ENCODE results near the gene NPAS2. TPM values are rescaled to one million over a fixed set of nuclear protein-coding genes. Genes with fewer than 3 reads are reported as not detected.

NPAS2 gene
- total RNA-seq, 2 experiments from 2014 or later: 0.55 to 1.4 TPM

GRCh38 chr2:101026923-101027469, 207.1 kb downstream of the NPAS2 start:
- Mint-ChIP-seq H3K27me3 (no peaks in the 10 kb centered on the region), H3K4me3 (no peak overlapping the region), H3K36me3 (ENCODE audit: low read depth) (no peaks in the 10 kb centered on the region), H3K9me3 (no peaks in the 10 kb centered on the region), H3K4me1 (no peaks in the 10 kb centered on the region), H3K27ac (no peak overlapping the region)
- ChIA-PET POLR2A (interaction anchor here (0.7 kb wide), 1 partner anchor 25 kb away, joined by 3 read pairs; the partner anchor contains the start of gene RPL31), CTCF (interaction anchor here (0.6 to 1.3 kb wide), 4 partner anchors 13 to 162 kb away, joined by 3 to 4 read pairs (median 4); no protein-coding TSS in a partner anchor)
- no peak for DNase-seq

DNA sequence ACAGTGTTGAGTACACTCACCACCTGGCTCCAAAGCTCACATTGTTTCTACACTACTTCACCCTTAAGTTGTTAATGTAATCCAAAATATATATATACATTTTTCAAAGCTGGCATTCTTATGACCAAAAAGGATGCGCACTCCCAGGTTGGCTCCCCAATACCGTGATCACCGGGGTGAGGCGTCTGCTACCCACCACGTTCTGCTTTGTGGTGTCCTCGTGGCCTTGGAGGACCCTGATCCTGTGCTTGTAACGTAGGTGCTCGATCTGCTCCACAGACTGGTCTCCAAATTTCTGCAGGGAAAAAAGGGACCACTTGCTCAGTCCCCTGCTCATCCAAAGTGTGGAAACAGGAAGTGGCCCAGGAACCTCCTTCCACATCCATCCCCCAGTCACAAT, 207.9 kb downstream of the NPAS2 start:
- no peaks in the 10 kb centered on the region for H3K9me3 Mint-ChIP-seq
- H3K27me3 Mint-ChIP-seq: no peaks in the 10 kb centered on the region
- H3K4me1 Mint-ChIP-seq: no peaks in the 10 kb centered on the region
- no peak overlapping the region for H3K4me3 Mint-ChIP-seq
- H3K36me3 Mint-ChIP-seq (ENCODE audit: low read depth): no peaks in the 10 kb centered on the region
- ChIA-PET CTCF (interaction anchor here (0.6 to 1.3 kb wide), 3 partner anchors 12 to 161 kb away, joined by 3 to 4 read pairs (median 3); no protein-coding TSS in a partner anchor), POLR2A (interaction anchor here (0.7 kb wide), 1 partner anchor 26 kb away, joined by 3 read pairs; the partner anchor contains the start of gene RPL31)
- no peak for DNase-seq
- H3K27ac Mint-ChIP-seq: no peak overlapping the region

- CTCF ChIA-PET: no interaction called here
These were observed 211.1 kb downstream of the NPAS2 start for GRCh38 chr2:101030866-101031554.

GRCh38 chr2:101032084-101032776, 212.3 kb downstream of the NPAS2 start:
- Mint-ChIP-seq H3K36me3 (ENCODE audit: low read depth) (no peaks in the 10 kb centered on the region), H3K4me3 (no peak overlapping the region), H3K27me3 (no peaks in the 10 kb centered on the region), H3K9me3 (no peaks in the 10 kb centered on the region), H3K27ac (no peak overlapping the region), H3K4me1 (no peaks in the 10 kb centered on the region)
- CTCF ChIA-PET: interaction anchor here (1.2 kb wide), 1 partner anchor 173 kb away, joined by 3 read pairs; no protein-coding TSS in a partner anchor
- POLR2A ChIA-PET: interaction anchor here (2.6 kb wide), 1 partner anchor 30 kb away, joined by 10 read pairs; the partner anchor contains the start of gene RPL31
- no peak for DNase-seq

More at GRCh38 chr2:101030866-101031554, 211.1 kb downstream of the NPAS2 start:
- DNase-seq: no peak
- Mint-ChIP-seq H3K4me3 (no peak overlapping the region), H3K9me3 (no peaks in the 10 kb centered on the region), H3K27ac (no peak overlapping the region), H3K4me1 (no peaks in the 10 kb centered on the region), H3K36me3 (ENCODE audit: low read depth) (no peaks in the 10 kb centered on the region), H3K27me3 (no peaks in the 10 kb centered on the region)
- POLR2A ChIA-PET: interaction anchor here (2.6 kb wide), 1 partner anchor 29 kb away, joined by 10 read pairs; the partner anchor contains the start of gene RPL31

DNA sequence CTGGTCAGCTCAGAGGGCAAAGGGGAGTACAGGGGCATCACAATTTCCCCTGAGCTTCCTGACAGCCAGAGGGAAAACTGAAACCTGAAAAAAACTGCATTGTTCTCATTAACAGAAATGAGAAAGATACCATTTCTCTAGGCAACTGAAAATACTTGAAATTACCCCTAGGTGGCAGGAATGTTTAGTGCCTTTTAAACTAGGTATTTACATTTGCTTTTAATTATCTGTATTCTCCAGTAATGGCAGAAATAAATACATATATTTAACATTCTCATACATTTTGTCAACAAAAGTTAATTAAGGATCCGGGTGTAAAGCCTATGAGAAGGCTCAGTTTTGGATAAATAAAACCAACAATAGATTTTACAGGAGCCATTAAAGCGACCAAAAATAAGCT, 216.6 kb downstream of the NPAS2 start:
- Mint-ChIP-seq H3K4me1 (no peaks in the 10 kb centered on the region), H3K36me3 (ENCODE audit: low read depth) (no peaks in the 10 kb centered on the region), H3K27ac (no peak overlapping the region), H3K4me3 (no peak overlapping the region), H3K27me3 (peaks cover 3% of the 10 kb centered on the region), H3K9me3 (no peaks in the 10 kb centered on the region)
- CTCF ChIA-PET: interaction anchor here (0.6 to 1.5 kb wide), 5 partner anchors 20 to 227 kb away, joined by 3 to 13 read pairs (median 3); no protein-coding TSS in a partner anchor
- POLR2A ChIA-PET: no interaction called here
- no peak for DNase-seq

GRCh38 chr2:101037161-101037755, 217.3 kb downstream of the NPAS2 start:
- no peaks in the 10 kb centered on the region for H3K9me3 Mint-ChIP-seq
- H3K27me3 Mint-ChIP-seq: peaks cover 3% of the 10 kb centered on the region
- H3K4me1 Mint-ChIP-seq: no peaks in the 10 kb centered on the region
- no peak overlapping the region for H3K27ac Mint-ChIP-seq
- POLR2A ChIA-PET: no interaction called here
- CTCF ChIA-PET: interaction anchor here (0.6 to 1.5 kb wide), 5 partner anchors 19 to 226 kb away, joined by 3 to 13 read pairs (median 3); no protein-coding TSS in a partner anchor
- H3K4me3 Mint-ChIP-seq: no peak overlapping the region
- H3K36me3 Mint-ChIP-seq (ENCODE audit: low read depth): no peaks in the 10 kb centered on the region
- no peak for DNase-seq

- CTCF ChIA-PET: interaction anchor here (0.7 kb wide), 1 partner anchor 9 kb away, joined by 3 read pairs; no protein-coding TSS in a partner anchor
These were observed 218.7 kb downstream of the NPAS2 start for GRCh38 chr2:101038455-101039255.

GRCh38 chr2:101040072-101040471, 220.1 kb downstream of the NPAS2 start:
- ChIA-PET POLR2A (no interaction called here), CTCF (interaction anchor here (1.1 to 1.6 kb wide), 2 partner anchors 13 to 165 kb away, joined by 3 to 5 read pairs; no protein-coding TSS in a partner anchor)

More at GRCh38 chr2:101038455-101039255, 218.7 kb downstream of the NPAS2 start:
- Mint-ChIP-seq H3K27ac (no peak overlapping the region), H3K27me3 (peaks cover 3% of the 10 kb centered on the region), H3K36me3 (ENCODE audit: low read depth) (no peaks in the 10 kb centered on the region), H3K4me1 (no peaks in the 10 kb centered on the region), H3K9me3 (no peaks in the 10 kb centered on the region), H3K4me3 (no peak overlapping the region)
- peak; percentile 23 for DNase-seq
- POLR2A ChIA-PET: no interaction called here

GRCh38 chr2:101040761-101041160, 220.8 kb downstream of the NPAS2 start:
- Mint-ChIP-seq H3K9me3 (no peaks in the 10 kb centered on the region), H3K4me1 (no peaks in the 10 kb centered on the region), H3K27ac (no peak overlapping the region), H3K36me3 (ENCODE audit: low read depth) (no peaks in the 10 kb centered on the region), H3K4me3 (no peak overlapping the region), H3K27me3 (peaks cover 5% of the 10 kb centered on the region)
- CTCF ChIA-PET: interaction anchor here (1.6 kb wide), 1 partner anchor 164 kb away, joined by 5 read pairs; no protein-coding TSS in a partner anchor
- no peak for DNase-seq
- POLR2A ChIA-PET: no interaction called here

More at GRCh38 chr2:101040072-101040471, 220.1 kb downstream of the NPAS2 start:
- Mint-ChIP-seq H3K9me3 (no peaks in the 10 kb centered on the region), H3K27ac (no peak overlapping the region), H3K27me3 (peaks cover 5% of the 10 kb centered on the region), H3K36me3 (ENCODE audit: low read depth) (no peaks in the 10 kb centered on the region), H3K4me1 (no peaks in the 10 kb centered on the region), H3K4me3 (no peak overlapping the region)
- DNase-seq: no peak

- no peak overlapping the region for H3K27ac Mint-ChIP-seq
- no peaks in the 10 kb centered on the region for H3K36me3 Mint-ChIP-seq (ENCODE audit: low read depth)
- POLR2A ChIA-PET: no interaction called here
- no peaks in the 10 kb centered on the region for H3K9me3 Mint-ChIP-seq
- no peak for DNase-seq
- H3K27me3 Mint-ChIP-seq: peaks cover 5% of the 10 kb centered on the region
- CTCF ChIA-PET: no interaction called here
- H3K4me1 Mint-ChIP-seq: no peaks in the 10 kb centered on the region
- H3K4me3 Mint-ChIP-seq: no peak overlapping the region
These were observed 221.5 kb downstream of the NPAS2 start for GRCh38 chr2:101041413-101041812.

- DNase-seq: no peak
- Mint-ChIP-seq H3K36me3 (ENCODE audit: low read depth) (no peaks in the 10 kb centered on the region), H3K27ac (no peak overlapping the region), H3K9me3 (no peaks in the 10 kb centered on the region), H3K4me3 (no peak overlapping the region), H3K27me3 (peaks cover 5% of the 10 kb centered on the region), H3K4me1 (no peaks in the 10 kb centered on the region)
- ChIA-PET CTCF (interaction anchor here (1.8 kb wide), 1 partner anchor 160 kb away, joined by 5 read pairs; no protein-coding TSS in a partner anchor), POLR2A (no interaction called here)
These were observed 225.4 kb downstream of the NPAS2 start for GRCh38 chr2:101045330-101045729.
